Measurements from ENCODE around the gene CCDC92. TPM values are rescaled to one million over a fixed set of nuclear protein-coding genes. Genes with fewer than 3 reads are reported as not detected.

The CCDC92 gene
- polyA plus RNA-seq, 3 donors = 4.4 to 11.6 (median 5.5) TPM

DNA sequence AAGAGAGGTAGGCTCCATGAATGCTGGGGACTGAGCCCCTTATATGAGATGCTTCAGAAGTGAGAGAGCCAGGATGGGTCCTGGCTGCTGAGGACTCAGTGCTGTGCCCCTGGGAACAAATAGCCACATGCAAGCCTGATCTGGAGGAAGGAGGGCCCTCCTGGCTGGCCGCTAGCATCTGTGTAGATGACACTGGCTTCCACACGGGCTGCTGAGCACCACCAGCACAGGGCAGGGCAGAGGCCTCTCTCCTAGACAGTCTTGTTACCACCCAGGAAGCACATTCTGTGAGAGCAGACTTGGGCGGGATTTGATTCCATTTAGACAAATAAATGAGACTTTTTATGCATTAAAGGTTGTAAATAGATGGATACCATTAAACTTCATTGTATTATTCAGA, 48.4 kb upstream of the CCDC92 start:
- no peak overlapping the region for H3K27ac Mint-ChIP-seq
- intact Hi-C loops (cut with micrococcal nuclease) = no loop called here
- TF ChIP-seq, protein P1, sequence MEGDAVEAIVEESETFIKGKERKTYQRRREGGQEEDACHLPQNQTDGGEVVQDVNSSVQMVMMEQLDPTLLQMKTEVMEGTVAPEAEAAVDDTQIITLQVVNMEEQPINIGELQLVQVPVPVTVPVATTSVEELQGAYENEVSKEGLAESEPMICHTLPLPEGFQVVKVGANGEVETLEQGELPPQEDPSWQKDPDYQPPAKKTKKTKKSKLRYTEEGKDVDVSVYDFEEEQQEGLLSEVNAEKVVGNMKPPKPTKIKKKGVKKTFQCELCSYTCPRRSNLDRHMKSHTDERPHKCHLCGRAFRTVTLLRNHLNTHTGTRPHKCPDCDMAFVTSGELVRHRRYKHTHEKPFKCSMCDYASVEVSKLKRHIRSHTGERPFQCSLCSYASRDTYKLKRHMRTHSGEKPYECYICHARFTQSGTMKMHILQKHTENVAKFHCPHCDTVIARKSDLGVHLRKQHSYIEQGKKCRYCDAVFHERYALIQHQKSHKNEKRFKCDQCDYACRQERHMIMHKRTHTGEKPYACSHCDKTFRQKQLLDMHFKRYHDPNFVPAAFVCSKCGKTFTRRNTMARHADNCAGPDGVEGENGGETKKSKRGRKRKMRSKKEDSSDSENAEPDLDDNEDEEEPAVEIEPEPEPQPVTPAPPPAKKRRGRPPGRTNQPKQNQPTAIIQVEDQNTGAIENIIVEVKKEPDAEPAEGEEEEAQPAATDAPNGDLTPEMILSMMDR (IDR thresholded peaks at IDR 0.05) = no peak

DNA sequence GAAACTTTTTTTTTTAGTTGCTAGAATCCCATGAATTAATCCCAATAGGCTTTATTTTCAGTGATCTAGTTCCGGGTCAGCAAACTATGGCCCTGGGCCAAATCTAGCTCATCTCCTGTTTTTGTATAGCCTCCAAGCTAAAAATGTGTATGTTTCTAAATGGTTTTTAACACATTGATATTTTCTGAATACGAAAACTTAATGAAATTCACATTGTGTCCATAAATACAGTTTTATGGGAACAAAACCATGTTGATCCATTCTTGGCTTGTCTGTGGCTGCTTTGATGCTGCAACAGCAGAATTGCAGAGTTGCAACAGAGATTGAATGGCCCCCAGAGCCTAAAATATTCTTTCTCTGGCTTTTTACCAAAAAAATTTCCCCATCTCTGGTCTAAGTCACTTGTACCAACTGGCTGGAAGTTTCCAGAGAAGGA, 47.9 kb upstream of the CCDC92 start:
- Histone ChIP-seq H4K20me1 (ENCODE audit: insufficient read depth, low read length) (no peaks in the 10 kb centered on the region), H3K27ac (ENCODE audit: low read depth in 1 of 2, low read length in 2 of 2) (no peak overlapping the region), H2AFZ (ENCODE audit: insufficient read depth, low read depth, low read length, poor library complexity, severe bottlenecking) (no peak overlapping the region), H3K27me3 (ENCODE audit: control insufficient read depth in 2 of 2, insufficient read depth in 2 of 2, low read length in 2 of 2) (no peaks in the 10 kb centered on the region), H3K79me2 (ENCODE audit: insufficient read depth, low read length) (no peaks in the 10 kb centered on the region), H3K4me3 (replicated peaks in 1 of 3; ENCODE audit: low read depth in 2 of 3, low read length in 3 of 3) (no peak overlapping the region), H3K36me3 (replicated peaks in 1 of 2; ENCODE audit: control insufficient read depth in 1 of 2, insufficient read depth in 2 of 2, low read length in 2 of 2) (no peaks in the 10 kb centered on the region), H3K9ac (ENCODE audit: insufficient read depth, low read length, poor library complexity, severe bottlenecking) (no peak overlapping the region), H3K4me1 (ENCODE audit: control insufficient read depth in 1 of 2, insufficient read depth in 2 of 2, low read length in 2 of 2) (peaks cover 7 to 13% of the 10 kb centered on the region in 2 donors), H3K4me2 (replicated peaks; ENCODE audit: extremely low read depth, low read length, poor library complexity, severe bottlenecking) (no peak overlapping the region), H3K9me3 (replicated peaks in 1 of 2; ENCODE audit: control insufficient read depth in 1 of 2, insufficient read depth in 1 of 2, low read length in 2 of 2) (no peaks in the 10 kb centered on the region)
- peaks cover 0 to 1% (median 0%) of the 10 kb centered on the region in 3 donors for H3K27me3 Mint-ChIP-seq (ENCODE audit: low read depth in 3 of 3)
- H3K36me3 Mint-ChIP-seq = no peaks in the 10 kb centered on the region
- H3K4me3 Mint-ChIP-seq = no peak overlapping the region
- H3K4me1 Mint-ChIP-seq = peaks cover 17% of the 10 kb centered on the region
- no CpG with 5 or more reads among the region's 2 CpGs for WGBS (ENCODE audit: insufficient coverage)
- no peak overlapping the region for H3K27ac Mint-ChIP-seq
- intact Hi-C loops (cut with micrococcal nuclease) = no loop called here
- no peak for DNase-seq
- H3K9me3 Mint-ChIP-seq = no peaks in the 10 kb centered on the region
- TF ChIP-seq, protein P1 (IDR thresholded peaks at IDR 0.05) = no peak

More for the DNA sequence above, 48.4 kb upstream of the CCDC92 start:
- peaks cover 0 to 1% (median 0%) of the 10 kb centered on the region in 3 donors for H3K27me3 Mint-ChIP-seq (ENCODE audit: low read depth in 3 of 3)
- H2AFZ ChIP-seq (ENCODE audit: insufficient read depth, low read depth, low read length, poor library complexity, severe bottlenecking) = no peak overlapping the region
- H3K9me3 ChIP-seq (replicated peaks in 1 of 2; ENCODE audit: control insufficient read depth in 1 of 2, insufficient read depth in 1 of 2, low read length in 2 of 2) = no peaks in the 10 kb centered on the region
- H3K4me1 Mint-ChIP-seq = peaks cover 21% of the 10 kb centered on the region
- DNase-seq = no peak
- no peak overlapping the region for H3K4me2 ChIP-seq (replicated peaks; ENCODE audit: extremely low read depth, low read length, poor library complexity, severe bottlenecking)
- H3K27ac ChIP-seq (ENCODE audit: low read depth in 1 of 2, low read length in 2 of 2) = no peak overlapping the region
- peaks cover 7 to 13% of the 10 kb centered on the region in 2 donors for H3K4me1 ChIP-seq (ENCODE audit: control insufficient read depth in 1 of 2, insufficient read depth in 2 of 2, low read length in 2 of 2)
- no peak overlapping the region for H3K4me3 Mint-ChIP-seq
- no peak overlapping the region for H3K4me3 ChIP-seq (replicated peaks in 1 of 3; ENCODE audit: low read depth in 2 of 3, low read length in 3 of 3)
- no peak overlapping the region for H3K9ac ChIP-seq (ENCODE audit: insufficient read depth, low read length, poor library complexity, severe bottlenecking)
- no peaks in the 10 kb centered on the region for H3K36me3 ChIP-seq (replicated peaks in 1 of 2; ENCODE audit: control insufficient read depth in 1 of 2, insufficient read depth in 2 of 2, low read length in 2 of 2)
- no peaks in the 10 kb centered on the region for H3K27me3 ChIP-seq (ENCODE audit: control insufficient read depth in 2 of 2, insufficient read depth in 2 of 2, low read length in 2 of 2)
- H3K9me3 Mint-ChIP-seq = no peaks in the 10 kb centered on the region
- H3K36me3 Mint-ChIP-seq = no peaks in the 10 kb centered on the region
- WGBS (ENCODE audit: insufficient coverage) = 60% methylated on average over 2 of the region's 3 CpGs
- no peaks in the 10 kb centered on the region for H3K79me2 ChIP-seq (ENCODE audit: insufficient read depth, low read length)
- no peaks in the 10 kb centered on the region for H4K20me1 ChIP-seq (ENCODE audit: insufficient read depth, low read length)

Measured in CD14-positive monocyte (primary cell).